TTC549 (cell line): ENCODE measurements around the gene GBE1.

ENCODE experiments used
- FAIRE-seq: peaks from 2 replicates; lab custom pipeline; 2012; peaks lifted over from hg19 to GRCh38; lab: Jason Lieb, UNC

GBE1 gene

DNA sequence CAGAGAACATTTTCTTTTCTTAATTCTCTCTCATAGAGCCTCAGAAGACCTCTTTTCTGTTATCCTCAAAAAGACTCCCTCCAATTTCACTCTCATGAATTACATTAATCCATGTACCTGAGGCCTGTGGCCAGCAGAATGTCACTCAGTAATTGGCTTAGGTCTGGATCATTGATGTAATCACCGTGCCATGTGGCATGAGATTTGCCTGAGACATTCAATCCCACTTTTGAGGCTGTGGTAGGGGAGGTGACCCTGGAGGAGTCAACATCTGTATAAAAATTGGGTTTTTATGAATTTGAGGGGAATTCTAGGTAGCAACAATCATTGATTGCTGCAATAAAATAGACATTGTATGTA is 295.3 kb downstream of the GBE1 start:
- FAIRE-seq, result no peak

DNA sequence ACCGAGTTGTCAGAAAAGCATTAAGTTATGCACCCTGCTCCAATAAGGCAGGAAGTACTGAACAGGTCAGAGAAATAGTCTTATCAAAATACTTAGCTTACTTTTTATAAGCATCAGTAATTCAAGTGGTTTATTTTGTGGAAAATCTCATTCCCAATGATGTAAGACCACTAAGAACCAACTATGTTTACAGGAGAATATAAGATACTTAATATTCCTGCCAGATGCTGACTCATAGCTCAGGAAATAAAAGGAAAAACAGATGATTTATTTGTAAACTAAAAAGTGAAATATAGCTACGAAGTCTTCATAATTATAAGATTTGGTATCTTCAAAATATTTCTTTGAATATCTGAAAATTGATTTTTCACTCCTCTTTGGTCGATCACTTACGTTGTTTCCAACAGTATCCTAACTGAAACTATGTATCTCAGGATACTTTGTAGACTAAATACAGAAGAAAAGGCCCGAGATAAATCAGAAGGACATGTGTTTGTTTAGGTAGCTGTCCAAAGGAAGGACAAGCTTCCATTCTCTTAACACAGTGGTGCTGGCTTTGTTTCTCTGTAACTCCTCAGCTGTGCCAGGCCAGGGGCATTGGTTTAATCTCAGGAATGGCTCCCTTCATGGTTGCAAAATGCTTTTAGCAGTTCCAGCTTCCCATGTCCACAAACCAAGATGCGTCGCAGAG is 295.8 kb downstream of the GBE1 start:
- FAIRE-seq, result no peak

DNA sequence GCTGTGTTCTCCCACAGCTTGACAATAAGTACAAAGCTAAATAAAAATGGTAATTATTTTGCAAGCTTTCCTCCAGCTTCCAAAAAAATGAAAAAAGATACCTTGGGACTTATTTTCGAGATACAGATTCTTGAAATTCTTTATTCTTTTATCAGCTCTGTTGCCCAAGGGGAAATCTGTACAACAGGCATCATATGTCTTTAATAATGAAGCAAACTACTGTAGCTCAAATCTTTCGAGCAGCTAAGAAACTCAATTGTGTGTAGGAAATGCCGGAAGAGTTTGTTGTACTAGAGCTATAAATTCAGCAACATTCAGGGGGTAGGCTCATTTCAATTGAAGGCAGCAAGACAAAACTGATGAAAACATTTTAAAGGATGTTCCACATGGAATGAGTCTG is 297.7 kb downstream of the GBE1 start:
- FAIRE-seq, result no peak

DNA sequence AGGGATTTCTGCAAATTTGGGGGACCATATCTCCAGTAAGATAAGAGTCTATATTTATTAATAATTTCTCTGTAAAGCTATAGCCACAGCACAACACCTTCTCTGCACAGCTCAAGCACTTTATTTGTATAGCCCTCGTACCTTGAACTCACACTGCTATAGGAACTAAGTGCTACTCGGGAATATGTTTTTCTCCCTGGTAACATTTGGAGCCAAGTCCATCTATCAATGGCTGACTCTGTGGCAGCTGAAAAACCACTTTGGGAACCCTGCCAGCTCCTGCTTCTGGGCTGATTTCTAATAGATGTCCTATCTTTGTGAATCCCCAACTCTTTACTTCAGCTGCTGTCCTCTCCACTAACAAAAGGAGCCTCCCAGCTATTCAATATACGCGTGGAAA is 298.5 kb downstream of the GBE1 start:
- no peak for FAIRE-seq

DNA sequence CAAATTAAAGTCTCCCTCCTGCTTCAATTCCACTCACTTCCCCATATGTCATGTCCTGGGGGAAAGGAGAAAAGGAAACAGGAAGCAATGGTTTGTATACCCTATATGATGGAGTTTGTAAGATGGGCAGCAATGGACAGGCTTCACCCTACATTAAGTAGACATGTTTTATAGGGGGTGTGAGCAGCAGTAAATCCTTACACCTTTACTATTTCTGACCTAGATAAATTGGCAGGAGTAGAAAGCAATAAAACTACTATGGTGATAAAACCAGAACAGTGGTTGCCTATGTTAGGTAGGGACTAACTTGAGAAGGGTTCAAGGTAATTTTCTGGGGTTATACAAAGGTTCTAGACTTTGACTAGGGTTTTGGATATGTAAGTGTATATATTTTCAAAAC is 301.7 kb downstream of the GBE1 start:
- no peak for FAIRE-seq

- no peak for FAIRE-seq
Observed at GRCh38 chr3:81452418-81452817, 309.0 kb downstream of the GBE1 start.

GRCh38 chr3:81451611-81452010 is 309.8 kb downstream of the GBE1 start:
- no peak for FAIRE-seq

DNA sequence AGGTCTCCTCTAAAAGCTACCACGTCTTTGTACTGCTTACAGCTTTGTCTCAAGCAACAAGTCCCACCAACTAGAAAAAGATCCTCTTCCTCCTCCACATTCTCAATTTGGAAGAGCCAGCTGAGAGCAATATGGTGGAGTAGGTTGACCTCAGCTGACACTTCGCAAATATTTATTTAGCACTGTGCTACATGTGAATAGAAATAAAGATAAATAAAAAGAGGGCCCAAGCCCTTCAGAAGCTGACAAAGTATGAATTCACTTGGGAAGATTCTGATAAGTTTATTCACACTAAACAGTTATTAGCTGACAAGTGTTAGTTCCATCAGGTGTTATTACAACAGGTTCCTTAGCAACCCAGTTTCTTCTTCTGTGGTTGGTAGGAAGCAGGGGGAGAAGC is 310.3 kb downstream of the GBE1 start:
- FAIRE-seq, result no peak

DNA sequence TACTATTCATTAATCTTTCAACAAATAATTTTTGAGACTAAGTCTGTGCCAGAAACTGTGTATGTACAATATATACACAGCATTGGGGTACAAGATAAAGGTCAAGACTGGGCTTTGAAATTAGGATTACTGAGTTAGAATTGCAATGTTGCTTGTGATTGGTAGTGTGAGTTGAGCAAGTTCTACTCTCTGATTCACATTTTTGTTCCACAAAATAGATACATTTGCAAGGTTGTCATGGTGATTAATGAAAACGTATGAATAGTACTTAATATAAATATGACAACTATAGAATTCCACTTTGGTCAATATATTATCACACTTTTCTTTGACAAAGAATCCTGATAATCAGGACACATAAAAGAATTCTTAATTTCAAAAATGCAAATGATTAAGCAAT is 314.6 kb downstream of the GBE1 start:
- no peak for FAIRE-seq

GRCh38 chr3:81445712-81446111 is 315.7 kb downstream of the GBE1 start:
- FAIRE-seq, result no peak

GRCh38 chr3:81444817-81445460 is 316.5 kb downstream of the GBE1 start:
- FAIRE-seq, result no peak

GRCh38 chr3:81443958-81444357 is 317.5 kb downstream of the GBE1 start:
- FAIRE-seq, result no peak

- FAIRE-seq, result no peak
Observed at GRCh38 chr3:81443457-81443782, 318.0 kb downstream of the GBE1 start.

GRCh38 chr3:81442758-81443456 is 318.5 kb downstream of the GBE1 start:
- no peak for FAIRE-seq

GRCh38 chr3:81440661-81441060 is 320.8 kb downstream of the GBE1 start:
- FAIRE-seq, result no peak
